Measurements from ENCODE around the gene SBF1.

- TF ChIP-seq CTCF (conservative IDR thresholded peaks at IDR 0.05; ENCODE audit: low read length) = no peak
- no peak for TF ChIP-seq EZH2phosphoT487 (IDR thresholded peaks at IDR 0.05; ENCODE audit: borderline replicate concordance)
Observed at GRCh38 chr22:50443801-50444625, 30.8 kb downstream of the SBF1 start.

Data from Loucy (cell line).